Neural cell (in vitro differentiated cells): ENCODE results near the gene TBXA2R. TPM values are rescaled to one million over a fixed set of nuclear protein-coding genes. Genes with fewer than 3 reads are reported as not detected.
A peak's percentile ranks its signal among the peaks of the same experiment; 100 is the strongest.

Source experiments
- H2AFZ ChIP-seq: fragments of 200-600, 300-800 bp; sonication (generic), shearing (Covaris generic); 2 replicates; pipeline ENCODE4 v1.6.0; 2014; ENCODE audit warnings: low read depth, mild to moderate bottlenecking, antibody characterized with exemption, low read length, moderate library complexity
- H3F3A ChIP-seq: fragments of 200-600 bp; shearing (Covaris generic); 2 replicates; pipeline ENCODE4 v1.6.1; 2016; ENCODE audit warnings: mild to moderate bottlenecking, moderate library complexity, mixed read lengths, antibody characterized with exemption, low read length; ENCODE audit not compliant: insufficient read depth, poor library complexity, severe bottlenecking
- H3K27ac ChIP-seq: fragments of 200-600, 300-800 bp; sonication (generic), shearing (Covaris generic); 2 replicates; pipeline ENCODE4 v1.5.1; 2014; ENCODE audit warnings: mild to moderate bottlenecking, low read length, moderate library complexity
- H3K27me3 ChIP-seq: fragments of 300-800, 200-600 bp; sonication (generic), shearing (Covaris generic); 2 replicates; pipeline ENCODE4 v1.6.0; 2014; ENCODE audit warnings: mild to moderate bottlenecking, low read depth, low read length, moderate library complexity; ENCODE audit not compliant: insufficient read depth
- H3K36me3 ChIP-seq: fragments of 300-800, 200-600 bp; sonication (generic), shearing (Covaris generic); 2 replicates; pipeline ENCODE4 v1.5.1; 2014; ENCODE audit warnings: mild to moderate bottlenecking, antibody characterized with exemption, low read length, moderate library complexity; ENCODE audit not compliant: insufficient read depth
- H3K4me2 ChIP-seq: fragments of 300-800, 200-600 bp; sonication (generic), shearing (Covaris generic); 2 replicates; pipeline ENCODE4 v1.6.0; 2014; ENCODE audit warnings: mild to moderate bottlenecking, low read length
- H3K4me3 ChIP-seq: fragments of 300-800, 200-600 bp; sonication (generic), shearing (Covaris generic); 2 replicates; pipeline ENCODE4 v1.5.1; 2014; ENCODE audit warnings: mild to moderate bottlenecking, low read length, moderate library complexity
- H3K79me2 ChIP-seq: fragments of 200-600 bp; shearing (Covaris generic); replicated peaks from 2 replicates; pipeline ENCODE4 v1.6.0; 2014; ENCODE audit warnings: mild to moderate bottlenecking, low read length, moderate library complexity; ENCODE audit not compliant: insufficient read depth
- H3K9ac ChIP-seq: fragments of 300-800, 200-600 bp; sonication (generic), shearing (Covaris generic); 2 replicates; pipeline ENCODE4 v1.6.1; 2016; ENCODE audit warnings: mild to moderate bottlenecking, low read length, mixed read lengths
- H3K9me2 ChIP-seq: fragments of 200-600 bp; shearing (Covaris generic); 2 replicates; pipeline ENCODE4 v1.6.1; 2016; ENCODE audit warnings: mild to moderate bottlenecking, low read length, mixed read lengths; ENCODE audit not compliant: insufficient read depth
- H3K9me3 ChIP-seq: fragments of 200-600, 300-800 bp; sonication (generic), shearing (Covaris generic); 2 replicates; pipeline ENCODE4 v1.6.1; 2016; ENCODE audit warnings: mild to moderate bottlenecking, mixed run types, low read length, moderate library complexity, mixed read lengths
- H4K20me1 ChIP-seq: fragments of 200-600 bp; shearing (Covaris generic); 2 replicates; pipeline ENCODE4 v1.6.1; 2016; ENCODE audit warnings: mild to moderate bottlenecking, mixed run types; ENCODE audit not compliant: insufficient read depth
- EP300 ChIP-seq: fragments of 450-650 bp; conservative IDR thresholded peaks from 2 replicates; pipeline ENCODE4 v1.6.1; 2014; ENCODE audit warnings: antibody characterized with exemption, mild to moderate bottlenecking, moderate library complexity; ENCODE audit not compliant: poor library complexity, severe bottlenecking
- EZH2 ChIP-seq: fragments of 200-600, 300-800 bp; shearing (Covaris generic), sonication (generic); IDR thresholded peaks from 2 replicates; pipeline ENCODE4 v1.6.1; 2014; ENCODE audit warnings: antibody characterized with exemption, low read length, borderline replicate concordance, mild to moderate bottlenecking; ENCODE audit not compliant: insufficient read depth, poor library complexity, severe bottlenecking
- MXI1 ChIP-seq: fragments of 450-650 bp; conservative IDR thresholded peaks from 2 replicates; pipeline ENCODE4 v1.6.1; 2014; ENCODE audit warnings: antibody characterized with exemption, mild to moderate bottlenecking; ENCODE audit not compliant: poor library complexity, severe bottlenecking
- POLR2AphosphoS5 ChIP-seq: IDR thresholded peaks from 2 replicates; pipeline ENCODE4 v1.6.1; 2012
- RAD21 ChIP-seq: fragments of 450-650 bp; conservative IDR thresholded peaks from 2 replicates; pipeline ENCODE4 v1.6.1; 2014; ENCODE audit warnings: antibody characterized with exemption, mild to moderate bottlenecking, moderate library complexity
- SMC3 ChIP-seq: fragments of 450-650 bp; conservative IDR thresholded peaks from 2 replicates; pipeline ENCODE4 v1.6.1; 2014; ENCODE audit warnings: antibody characterized with exemption, mild to moderate bottlenecking, moderate library complexity; ENCODE audit not compliant: poor library complexity
- TAF1 ChIP-seq: IDR thresholded peaks from 2 replicates; pipeline ENCODE4 v1.6.1; 2012; ENCODE audit warnings: low read depth
- polyA plus RNA-seq: library from polyadenylated mRNA; depleted of rRNA; stranded (reverse); fragments of >200 nt; gene quantifications from 2 replicates; pipeline ENCODE4 v1.2.3, GENCODE V29; 2014
- TF ChIP-seq, protein P1 (sequence below): fragments of 450-650 bp; IDR thresholded peaks from 2 replicates; pipeline ENCODE4 v1.5.1; 2014; ENCODE audit warnings: antibody characterized with exemption, mild to moderate bottlenecking, moderate library complexity; ENCODE audit not compliant: poor library complexity, severe bottlenecking
- TF ChIP-seq, protein P2 (sequence below): IDR thresholded peaks from 2 replicates; pipeline ENCODE4 v1.6.1; 2012; ENCODE audit warnings: borderline replicate concordance

TBXA2R gene
- polyA plus RNA-seq, 1 donor from 2014 or later = not detected

DNA sequence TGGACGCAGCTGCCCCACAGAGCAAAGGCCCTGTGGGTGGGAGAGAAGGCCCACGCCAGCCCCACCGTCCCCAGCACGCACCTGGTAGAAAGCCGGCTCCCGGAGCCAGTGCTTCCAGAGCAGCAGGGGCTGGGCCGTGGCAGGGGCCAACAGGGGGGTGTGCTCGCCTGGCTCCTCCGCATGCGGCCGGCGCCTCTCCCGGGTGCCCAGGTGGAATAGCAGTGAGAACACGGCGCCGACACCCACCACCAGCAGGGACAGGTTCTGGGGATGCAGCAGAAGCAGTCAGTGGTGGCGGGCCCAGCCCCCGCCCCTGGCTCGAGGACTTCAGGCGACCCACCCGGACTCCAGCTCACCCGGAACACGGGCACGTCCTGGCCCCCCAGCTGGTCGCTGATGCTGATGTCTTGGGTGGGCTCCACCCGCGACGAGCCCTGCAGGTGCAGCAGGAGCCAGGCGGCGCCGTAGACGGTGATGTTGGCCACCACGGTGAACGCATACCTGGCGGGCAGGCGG, 58.9 kb downstream of the TBXA2R start:
- Histone ChIP-seq H3K27ac (no peak overlapping the region), H3K79me2 (no peaks in the 10 kb centered on the region), H3K9ac (no peak overlapping the region), H3K27me3 (no peaks in the 10 kb centered on the region), H4K20me1 (no peaks in the 10 kb centered on the region), H2AFZ (no peak overlapping the region), H3K4me2 (no peak overlapping the region), H3K9me2 (no peaks in the 10 kb centered on the region), H3F3A (no peaks in the 10 kb centered on the region), H3K4me3 (no peak overlapping the region), H3K9me3 (no peaks in the 10 kb centered on the region), H3K36me3 (no peaks in the 10 kb centered on the region)
- TF ChIP-seq TAF1 = no peak
- TF ChIP-seq EP300 = no peak
- TF ChIP-seq, protein P1, sequence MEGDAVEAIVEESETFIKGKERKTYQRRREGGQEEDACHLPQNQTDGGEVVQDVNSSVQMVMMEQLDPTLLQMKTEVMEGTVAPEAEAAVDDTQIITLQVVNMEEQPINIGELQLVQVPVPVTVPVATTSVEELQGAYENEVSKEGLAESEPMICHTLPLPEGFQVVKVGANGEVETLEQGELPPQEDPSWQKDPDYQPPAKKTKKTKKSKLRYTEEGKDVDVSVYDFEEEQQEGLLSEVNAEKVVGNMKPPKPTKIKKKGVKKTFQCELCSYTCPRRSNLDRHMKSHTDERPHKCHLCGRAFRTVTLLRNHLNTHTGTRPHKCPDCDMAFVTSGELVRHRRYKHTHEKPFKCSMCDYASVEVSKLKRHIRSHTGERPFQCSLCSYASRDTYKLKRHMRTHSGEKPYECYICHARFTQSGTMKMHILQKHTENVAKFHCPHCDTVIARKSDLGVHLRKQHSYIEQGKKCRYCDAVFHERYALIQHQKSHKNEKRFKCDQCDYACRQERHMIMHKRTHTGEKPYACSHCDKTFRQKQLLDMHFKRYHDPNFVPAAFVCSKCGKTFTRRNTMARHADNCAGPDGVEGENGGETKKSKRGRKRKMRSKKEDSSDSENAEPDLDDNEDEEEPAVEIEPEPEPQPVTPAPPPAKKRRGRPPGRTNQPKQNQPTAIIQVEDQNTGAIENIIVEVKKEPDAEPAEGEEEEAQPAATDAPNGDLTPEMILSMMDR = no peak
- no peak for TF ChIP-seq RAD21
- no peak for TF ChIP-seq POLR2AphosphoS5
- no peak for TF ChIP-seq MXI1
- TF ChIP-seq, protein P2, sequence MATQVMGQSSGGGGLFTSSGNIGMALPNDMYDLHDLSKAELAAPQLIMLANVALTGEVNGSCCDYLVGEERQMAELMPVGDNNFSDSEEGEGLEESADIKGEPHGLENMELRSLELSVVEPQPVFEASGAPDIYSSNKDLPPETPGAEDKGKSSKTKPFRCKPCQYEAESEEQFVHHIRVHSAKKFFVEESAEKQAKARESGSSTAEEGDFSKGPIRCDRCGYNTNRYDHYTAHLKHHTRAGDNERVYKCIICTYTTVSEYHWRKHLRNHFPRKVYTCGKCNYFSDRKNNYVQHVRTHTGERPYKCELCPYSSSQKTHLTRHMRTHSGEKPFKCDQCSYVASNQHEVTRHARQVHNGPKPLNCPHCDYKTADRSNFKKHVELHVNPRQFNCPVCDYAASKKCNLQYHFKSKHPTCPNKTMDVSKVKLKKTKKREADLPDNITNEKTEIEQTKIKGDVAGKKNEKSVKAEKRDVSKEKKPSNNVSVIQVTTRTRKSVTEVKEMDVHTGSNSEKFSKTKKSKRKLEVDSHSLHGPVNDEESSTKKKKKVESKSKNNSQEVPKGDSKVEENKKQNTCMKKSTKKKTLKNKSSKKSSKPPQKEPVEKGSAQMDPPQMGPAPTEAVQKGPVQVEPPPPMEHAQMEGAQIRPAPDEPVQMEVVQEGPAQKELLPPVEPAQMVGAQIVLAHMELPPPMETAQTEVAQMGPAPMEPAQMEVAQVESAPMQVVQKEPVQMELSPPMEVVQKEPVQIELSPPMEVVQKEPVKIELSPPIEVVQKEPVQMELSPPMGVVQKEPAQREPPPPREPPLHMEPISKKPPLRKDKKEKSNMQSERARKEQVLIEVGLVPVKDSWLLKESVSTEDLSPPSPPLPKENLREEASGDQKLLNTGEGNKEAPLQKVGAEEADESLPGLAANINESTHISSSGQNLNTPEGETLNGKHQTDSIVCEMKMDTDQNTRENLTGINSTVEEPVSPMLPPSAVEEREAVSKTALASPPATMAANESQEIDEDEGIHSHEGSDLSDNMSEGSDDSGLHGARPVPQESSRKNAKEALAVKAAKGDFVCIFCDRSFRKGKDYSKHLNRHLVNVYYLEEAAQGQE = no peak
- TF ChIP-seq EZH2 = no peak
- TF ChIP-seq SMC3 = no peak

DNA sequence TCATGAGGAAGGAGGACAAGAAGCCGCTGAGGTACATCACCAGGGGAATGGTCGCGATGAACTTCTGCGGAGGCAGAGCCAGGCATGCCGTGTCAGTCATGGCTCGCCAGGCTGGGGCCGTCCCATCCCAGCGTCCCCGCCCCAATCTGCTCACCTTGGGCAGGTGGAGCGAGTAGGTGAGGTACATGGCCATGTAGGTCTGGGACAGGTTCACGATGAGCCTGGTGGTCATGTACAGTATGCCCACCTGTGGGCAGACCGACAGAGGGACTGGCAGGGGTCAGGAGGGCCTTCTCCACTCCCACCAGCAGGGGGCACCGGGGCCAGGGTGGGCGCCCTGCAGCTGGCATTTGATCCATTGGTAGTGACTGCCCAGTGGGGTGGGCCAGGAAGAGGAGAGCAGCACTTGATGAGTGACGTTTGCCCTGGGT, 59.4 kb downstream of the TBXA2R start:
- no peak for TF ChIP-seq MXI1
- TF ChIP-seq, protein P1 = peak; percentile 35
- no peak for TF ChIP-seq TAF1
- H3K9me3 ChIP-seq = no peaks in the 10 kb centered on the region
- H3K27ac ChIP-seq = no peak overlapping the region
- H3K36me3 ChIP-seq = no peaks in the 10 kb centered on the region
- no peak overlapping the region for H3K4me2 ChIP-seq
- H3K9me2 ChIP-seq = no peaks in the 10 kb centered on the region
- H2AFZ ChIP-seq = no peak overlapping the region
- H3K27me3 ChIP-seq = no peaks in the 10 kb centered on the region
- no peak overlapping the region for H3K4me3 ChIP-seq
- H3F3A ChIP-seq = no peaks in the 10 kb centered on the region
- no peak overlapping the region for H3K9ac ChIP-seq
- H3K79me2 ChIP-seq = no peaks in the 10 kb centered on the region
- no peaks in the 10 kb centered on the region for H4K20me1 ChIP-seq
